Measurements from ENCODE around the gene RNF213.

DNA sequence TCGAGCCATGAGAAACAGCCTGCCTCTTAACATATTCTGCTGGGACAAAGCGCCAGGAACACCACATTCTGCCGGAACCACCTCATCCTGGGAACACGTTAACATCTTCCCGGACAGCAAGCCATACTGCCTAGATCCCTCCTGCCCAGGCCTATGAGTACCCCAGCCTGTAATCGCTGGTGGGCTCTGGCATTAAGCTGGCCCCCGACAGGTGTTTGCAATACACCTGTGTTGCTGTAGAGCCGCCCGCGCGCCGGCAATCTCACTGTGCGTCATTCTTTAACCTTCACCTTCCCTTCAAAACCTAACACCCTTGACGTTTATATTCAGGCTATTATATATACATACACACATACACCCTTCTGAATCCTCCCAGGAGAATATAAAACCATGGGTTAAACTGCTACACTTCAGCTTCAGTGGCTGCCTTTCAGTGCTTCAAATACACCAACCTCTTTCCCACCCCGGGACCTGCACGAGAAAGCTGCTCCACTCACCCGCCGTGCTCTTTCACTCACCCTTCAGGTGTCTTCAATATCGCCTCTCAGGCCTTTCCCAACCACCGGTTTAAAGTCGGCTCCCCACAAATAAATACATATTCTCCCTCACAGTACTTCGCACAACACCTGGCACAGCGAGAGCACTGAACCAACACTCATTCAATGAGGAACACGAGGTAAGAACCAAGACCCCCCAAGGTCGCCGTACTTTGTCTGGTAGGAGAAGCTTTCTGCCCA lies 153.3 kb downstream of the RNF213 start:
- TF ChIP-seq ZNF274 (IDR thresholded peaks at IDR 0.05; ENCODE audit: low read depth, low read length) (no peak), YY1 (IDR thresholded peaks at IDR 0.05; ENCODE audit: insufficient read depth, insufficient read length) (no peak), SUZ12 (IDR thresholded peaks at IDR 0.05; ENCODE audit: extremely low read depth, insufficient read depth, insufficient read length) (no peak)
